Measurements from ENCODE around the gene RORC. TPM values are rescaled to one million over a fixed set of nuclear protein-coding genes. Genes with fewer than 3 reads are reported as not detected.
"Not testable (repeated sequence)": the region's sequence is repeated elsewhere in the genome, so short reads cannot be mapped to it uniquely, and the experiment has no call there.

The RORC gene
- total RNA-seq, 1 donor from 2014 or later = 0.94 TPM

DNA sequence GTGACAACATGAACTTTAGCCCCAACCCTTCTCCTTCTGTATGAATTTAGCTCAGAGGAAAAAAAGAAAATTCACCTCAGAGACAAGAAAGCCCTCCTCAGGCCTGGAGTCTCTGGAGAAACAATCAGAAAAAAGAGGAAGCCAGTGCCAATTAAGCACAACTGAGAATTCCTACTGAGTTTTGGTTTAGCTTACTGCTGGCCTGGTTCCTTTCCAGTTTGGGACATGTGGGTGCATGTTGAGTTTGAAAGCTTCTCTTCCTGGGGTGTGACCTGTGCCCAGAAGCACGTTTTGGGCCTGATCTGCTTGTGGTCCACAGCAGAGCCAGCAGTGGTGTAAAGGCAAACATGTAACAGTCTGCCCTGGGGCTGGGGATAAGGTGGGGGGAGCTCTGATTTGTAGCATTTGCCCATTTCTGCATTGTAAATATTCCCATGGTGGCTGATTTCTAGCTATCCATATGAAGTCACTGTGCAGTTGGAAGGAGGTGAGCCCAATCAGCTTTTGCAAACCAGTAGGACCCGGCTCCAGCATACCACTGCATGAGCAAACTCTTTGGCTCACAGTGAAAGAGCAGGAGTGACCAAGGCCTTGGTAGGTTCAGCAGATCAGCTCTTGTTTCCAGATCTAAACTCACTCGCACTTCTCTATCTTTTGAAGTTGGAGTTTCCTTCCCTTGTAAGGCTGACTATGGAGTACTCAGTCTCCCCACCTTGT is 26.6 kb upstream of the RORC start:
- peaks cover 1% of the 10 kb centered on the region for H3K4me1 Mint-ChIP-seq (ENCODE audit: low read depth)
- DNase-seq (ENCODE audit: low spot score) = no peak
- H3K27me3 Mint-ChIP-seq (ENCODE audit: low read depth) = no peaks in the 10 kb centered on the region
- H3K4me3 Mint-ChIP-seq (ENCODE audit: low read depth) = no peak overlapping the region
- no peaks in the 10 kb centered on the region for H3K36me3 Mint-ChIP-seq (ENCODE audit: low read depth)
- no peaks in the 10 kb centered on the region for H3K9me3 Mint-ChIP-seq
- intact Hi-C loops (cut with micrococcal nuclease) = no loop called here
- H3K27ac Mint-ChIP-seq = no peak overlapping the region

DNA sequence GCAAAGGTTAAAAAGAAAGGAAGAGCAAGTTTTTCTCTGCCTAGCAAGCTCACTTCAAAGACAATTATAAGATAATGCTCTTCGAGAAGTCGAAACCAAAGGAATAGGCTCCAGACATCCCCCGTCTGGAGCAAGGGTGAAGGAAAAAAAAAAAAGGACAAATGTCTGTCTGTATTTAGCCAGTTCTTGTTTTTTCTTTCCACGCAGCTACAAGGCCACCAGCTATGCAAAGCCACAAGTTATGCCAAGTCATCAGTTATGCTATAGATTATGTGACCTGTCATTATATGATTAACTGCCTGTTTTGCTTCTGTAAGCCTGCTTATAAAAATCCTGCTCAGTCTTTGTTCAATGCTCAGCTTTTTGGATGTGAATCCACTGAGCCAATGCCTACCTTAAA is 24.3 kb upstream of the RORC start:
- Mint-ChIP-seq H3K4me1 (ENCODE audit: low read depth) (peaks cover 1% of the 10 kb centered on the region), H3K4me3 (ENCODE audit: low read depth) (no peak overlapping the region), H3K27ac (no peak overlapping the region), H3K27me3 (ENCODE audit: low read depth) (no peaks in the 10 kb centered on the region), H3K36me3 (ENCODE audit: low read depth) (no peaks in the 10 kb centered on the region), H3K9me3 (no peaks in the 10 kb centered on the region)
- intact Hi-C loops (cut with micrococcal nuclease) = no loop called here
- DNase-seq (ENCODE audit: low spot score) = no peak

DNA sequence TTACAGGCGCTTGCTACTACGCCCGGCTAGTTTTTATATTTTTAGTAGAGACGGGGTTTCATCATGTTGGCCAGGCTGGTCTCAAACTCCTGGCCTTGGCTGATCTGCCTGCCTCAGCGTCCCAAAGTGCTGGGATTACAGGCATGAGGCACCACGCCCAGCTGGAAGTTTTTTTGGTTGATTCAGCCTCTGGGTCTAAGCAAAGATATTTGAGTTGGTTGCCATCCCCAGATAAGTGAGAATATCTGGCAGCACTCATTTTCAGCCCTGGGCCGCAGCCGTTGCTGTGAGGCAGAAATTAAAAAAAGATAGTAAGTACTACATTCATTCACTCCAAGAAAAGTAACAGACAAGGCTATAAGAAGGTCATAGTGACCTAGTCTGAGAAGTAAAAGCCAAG is 23.9 kb upstream of the RORC start:
- H3K9me3 Mint-ChIP-seq; intact Hi-C loops (cut with micrococcal nuclease): not testable (repeated sequence)

DNA sequence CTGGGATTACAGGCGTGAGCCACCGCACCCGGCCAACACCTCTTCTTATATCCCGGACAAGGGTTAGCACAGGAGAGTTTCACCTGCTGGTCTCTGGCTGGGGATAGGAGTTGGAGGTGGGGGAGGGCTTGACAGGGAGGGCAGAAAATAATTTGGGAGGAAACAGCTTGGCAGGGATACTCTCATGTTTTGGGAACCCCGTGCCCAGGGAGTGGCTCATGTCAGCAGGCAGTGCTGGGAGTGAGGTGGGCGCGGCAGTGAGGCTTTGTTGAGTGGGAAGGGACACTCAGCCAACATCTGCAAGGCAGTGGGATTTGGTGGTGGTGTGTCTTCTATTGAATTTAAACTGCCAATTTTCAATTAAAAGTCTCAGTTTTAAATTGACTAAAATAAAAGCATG is 23.1 kb upstream of the RORC start:
- no peaks in the 10 kb centered on the region for H3K36me3 Mint-ChIP-seq (ENCODE audit: low read depth)
- peaks cover 3% of the 10 kb centered on the region for H3K4me1 Mint-ChIP-seq (ENCODE audit: low read depth)
- intact Hi-C loops (cut with micrococcal nuclease) = no loop called here
- no peak for DNase-seq (ENCODE audit: low spot score)
- H3K9me3 Mint-ChIP-seq = no peaks in the 10 kb centered on the region
- no peaks in the 10 kb centered on the region for H3K27me3 Mint-ChIP-seq (ENCODE audit: low read depth)
- no peak overlapping the region for H3K4me3 Mint-ChIP-seq (ENCODE audit: low read depth)
- H3K27ac Mint-ChIP-seq = no peak overlapping the region

More for the DNA sequence above, 23.9 kb upstream of the RORC start:
- not testable (repeated sequence) for H3K27ac Mint-ChIP-seq; H3K4me1 Mint-ChIP-seq (ENCODE audit: low read depth); H3K27me3 Mint-ChIP-seq (ENCODE audit: low read depth); DNase-seq (ENCODE audit: low spot score); H3K36me3 Mint-ChIP-seq (ENCODE audit: low read depth); H3K4me3 Mint-ChIP-seq (ENCODE audit: low read depth)

DNA sequence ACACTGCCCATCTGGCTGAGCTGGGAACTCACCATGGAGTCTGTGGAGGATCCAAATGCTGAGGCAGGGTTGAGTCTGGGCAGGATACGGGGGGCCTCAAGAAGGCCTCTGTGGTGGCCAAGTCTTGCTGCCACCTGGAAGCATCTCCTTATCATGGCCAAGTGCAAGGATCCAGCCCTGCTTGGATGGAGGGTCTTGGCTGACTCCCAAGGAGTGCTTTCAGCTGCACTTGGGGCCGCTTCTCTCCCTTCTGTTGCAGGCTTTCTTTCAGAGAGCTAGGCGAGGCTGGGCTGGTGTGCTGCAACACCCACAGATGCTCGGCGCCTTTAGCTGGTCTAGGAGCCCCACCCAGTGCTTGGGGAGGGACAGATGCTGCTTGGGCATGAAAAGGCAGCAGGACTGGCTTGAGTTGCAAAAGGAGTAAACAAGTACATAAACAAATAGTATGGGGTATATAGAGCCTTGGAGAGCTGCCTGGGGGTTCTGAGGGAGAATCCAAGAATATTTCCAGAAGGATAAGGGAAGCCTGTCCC is 21.9 kb upstream of the RORC start, which contains the start of gene THEM5:
THEM5 (minus strand) TSS at position 302 of the 533 bp plus-strand sequence; CDS start at position 155, 147 bp downstream.
- Mint-ChIP-seq H3K27me3 (ENCODE audit: low read depth) (no peaks in the 10 kb centered on the region), H3K4me1 (ENCODE audit: low read depth) (peaks cover 8% of the 10 kb centered on the region), H3K4me3 (ENCODE audit: low read depth) (no peak within 1 kb of the TSS), H3K27ac (no peak within 1 kb of the TSS), H3K36me3 (ENCODE audit: low read depth) (peaks cover 8% of the 10 kb centered on the region), H3K9me3 (no peaks in the 10 kb centered on the region)
- no peak for DNase-seq (ENCODE audit: low spot score)
- intact Hi-C loops (cut with micrococcal nuclease) = no loop called here

DNA sequence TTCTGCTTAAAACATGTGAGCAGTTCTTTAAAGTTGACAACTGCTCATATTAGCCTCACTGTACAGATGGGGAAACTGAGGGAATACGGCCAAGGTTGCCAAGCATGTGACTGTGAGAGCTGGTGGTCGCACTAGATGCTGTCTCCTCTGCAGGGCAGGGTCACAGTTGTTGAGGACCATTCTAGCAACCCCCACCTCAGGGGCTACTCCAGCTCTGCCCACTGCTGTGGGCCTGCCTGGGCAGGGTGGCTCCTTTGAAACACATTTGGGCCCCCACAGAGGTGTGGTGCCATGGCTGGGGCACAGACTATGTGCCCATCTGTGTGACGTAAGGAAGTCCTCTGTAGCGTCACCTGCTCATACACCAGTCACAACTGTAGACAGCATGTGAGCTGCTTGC is 21.1 kb upstream of the RORC start:
- intact Hi-C loops (cut with micrococcal nuclease) = no loop called here
- Mint-ChIP-seq H3K4me1 (ENCODE audit: low read depth) (peaks cover 11% of the 10 kb centered on the region), H3K27me3 (ENCODE audit: low read depth) (no peaks in the 10 kb centered on the region), H3K36me3 (ENCODE audit: low read depth) (peaks cover 8% of the 10 kb centered on the region), H3K4me3 (ENCODE audit: low read depth) (no peak overlapping the region), H3K27ac (no peak overlapping the region), H3K9me3 (no peaks in the 10 kb centered on the region)
- no peak for DNase-seq (ENCODE audit: low spot score)

DNA sequence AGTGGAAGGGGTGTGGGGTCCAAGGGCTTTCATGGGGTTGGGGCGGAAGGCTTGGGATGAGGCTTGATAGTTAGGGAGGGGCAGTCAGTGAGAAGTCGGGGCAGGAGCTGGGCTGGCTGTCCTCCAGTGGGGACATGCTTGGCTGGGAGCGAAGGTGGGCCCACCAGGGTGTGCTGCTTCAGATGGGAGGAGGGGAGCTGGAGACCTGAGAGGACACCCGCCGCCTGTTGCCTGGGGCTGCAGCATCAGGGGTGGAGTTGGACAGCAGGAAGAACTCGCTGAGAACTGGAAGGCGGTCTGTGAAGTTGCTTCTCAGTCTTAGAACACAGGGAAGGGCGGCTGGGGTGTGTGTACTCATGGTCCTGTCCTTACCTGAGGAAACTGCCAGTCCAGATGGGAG is 20.3 kb upstream of the RORC start:
- DNase-seq (ENCODE audit: low spot score) = no peak
- H3K4me1 Mint-ChIP-seq (ENCODE audit: low read depth) = peaks cover 11% of the 10 kb centered on the region
- H3K36me3 Mint-ChIP-seq (ENCODE audit: low read depth) = peaks cover 8% of the 10 kb centered on the region
- intact Hi-C loops (cut with micrococcal nuclease) = no loop called here
- no peak overlapping the region for H3K27ac Mint-ChIP-seq
- H3K27me3 Mint-ChIP-seq (ENCODE audit: low read depth) = no peaks in the 10 kb centered on the region
- H3K9me3 Mint-ChIP-seq = no peaks in the 10 kb centered on the region
- H3K4me3 Mint-ChIP-seq (ENCODE audit: low read depth) = no peak overlapping the region

DNA sequence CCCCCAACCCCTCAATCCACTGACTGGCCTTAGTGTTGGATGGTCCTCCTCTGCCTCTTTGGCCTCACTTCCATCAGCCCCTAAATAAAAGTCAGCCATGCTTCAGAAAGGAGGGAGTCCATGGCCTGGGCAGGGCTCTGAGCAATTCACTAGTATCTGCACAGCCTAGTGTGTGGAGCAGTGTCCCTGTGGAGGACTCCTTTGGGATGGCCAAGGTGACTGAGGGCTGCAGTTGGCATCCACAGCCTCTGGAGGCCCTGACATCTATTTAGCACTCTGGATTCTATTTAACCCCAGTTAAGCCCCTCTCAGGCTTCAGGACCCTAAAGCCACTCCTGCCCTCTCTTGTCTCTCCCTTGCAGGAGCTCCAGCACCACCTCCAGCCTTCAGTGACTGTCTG is 18.3 kb upstream of the RORC start:
- Mint-ChIP-seq H3K36me3 (ENCODE audit: low read depth) (peaks cover 24% of the 10 kb centered on the region), H3K4me1 (ENCODE audit: low read depth) (peaks cover 21% of the 10 kb centered on the region), H3K9me3 (no peaks in the 10 kb centered on the region), H3K4me3 (ENCODE audit: low read depth) (no peak overlapping the region), H3K27ac (peak overlapping the region; percentile 82), H3K27me3 (ENCODE audit: low read depth) (no peaks in the 10 kb centered on the region)
- intact Hi-C loops (cut with micrococcal nuclease) = loop anchor here (10.0 kb wide), 1 partner anchor 55 kb away; the partner anchor contains the start of gene THEM4
- DNase-seq (ENCODE audit: low spot score) = no peak

DNA sequence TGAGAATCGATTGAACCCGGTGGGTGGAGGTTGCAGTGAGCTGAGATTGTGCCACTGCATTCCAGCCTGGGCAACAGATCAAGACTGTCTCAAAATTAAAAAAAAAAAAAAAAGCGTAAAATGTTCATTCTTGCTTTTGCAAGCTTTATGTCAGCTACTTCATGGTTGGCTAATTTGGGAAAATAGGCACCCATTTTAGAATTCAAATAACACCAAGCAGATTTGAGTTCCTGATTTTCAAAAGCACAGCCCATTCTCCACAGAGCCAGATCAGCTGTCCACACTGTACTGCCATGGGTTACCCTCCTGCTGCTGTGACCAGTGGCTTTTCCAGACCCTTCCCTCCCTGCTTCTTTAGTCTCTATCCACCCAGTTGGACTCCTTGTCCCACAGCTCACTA is 17.5 kb upstream of the RORC start:
- Mint-ChIP-seq H3K27me3 (ENCODE audit: low read depth) (no peaks in the 10 kb centered on the region), H3K4me1 (ENCODE audit: low read depth) (peaks cover 21% of the 10 kb centered on the region), H3K4me3 (ENCODE audit: low read depth) (no peak overlapping the region), H3K9me3 (no peaks in the 10 kb centered on the region), H3K27ac (peak overlapping the region; percentile 82), H3K36me3 (ENCODE audit: low read depth) (peaks cover 31% of the 10 kb centered on the region)
- DNase-seq (ENCODE audit: low spot score) = no peak
- intact Hi-C loops (cut with micrococcal nuclease) = loop anchor here (10.0 kb wide), 1 partner anchor 56 kb away; the partner anchor contains the start of gene THEM4

DNA sequence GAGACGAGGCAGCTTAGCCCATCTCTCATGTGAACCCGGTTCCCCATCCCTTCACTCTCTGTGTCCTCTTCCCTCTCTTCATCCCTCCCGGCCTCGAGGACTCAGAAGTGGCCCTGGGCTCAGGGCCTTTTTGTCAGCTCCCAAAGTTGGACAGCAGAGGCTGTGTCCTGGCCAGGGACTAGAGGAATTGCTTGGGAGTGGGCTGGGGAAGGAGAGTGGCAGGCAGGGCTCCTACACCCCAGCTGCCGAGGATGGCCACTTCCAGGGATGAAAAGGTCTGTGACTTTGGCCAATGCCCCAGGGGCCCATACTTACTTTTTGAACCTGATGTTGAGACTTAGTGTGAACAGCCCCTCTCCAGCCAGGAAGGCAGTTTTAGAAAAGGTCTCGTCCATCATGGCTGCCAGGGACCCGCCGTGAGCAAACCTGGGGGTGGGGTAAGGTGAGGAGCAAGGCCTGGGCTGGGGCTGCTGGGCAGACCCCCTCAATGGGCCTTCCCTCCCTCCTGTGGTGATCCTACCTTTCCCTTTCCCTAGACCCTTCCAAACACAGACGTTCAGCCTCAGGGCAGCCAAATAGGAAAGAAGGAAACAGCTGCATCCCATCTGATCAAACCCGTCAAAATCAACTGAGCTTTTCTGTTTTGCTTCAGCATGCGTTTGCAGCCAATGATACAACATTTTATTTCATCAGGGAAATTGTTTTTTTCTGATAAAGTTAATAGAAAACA is 16.4 kb upstream of the RORC start:
- H3K36me3 Mint-ChIP-seq (ENCODE audit: low read depth) = peaks cover 31% of the 10 kb centered on the region
- peak overlapping the region; percentile 63 for H3K27ac Mint-ChIP-seq
- H3K27me3 Mint-ChIP-seq (ENCODE audit: low read depth) = no peaks in the 10 kb centered on the region
- intact Hi-C loops (cut with micrococcal nuclease) = loop anchor here (10.0 kb wide), 1 partner anchor 57 kb away; the partner anchor contains the start of gene THEM4
- H3K4me3 Mint-ChIP-seq (ENCODE audit: low read depth) = no peak overlapping the region
- no peaks in the 10 kb centered on the region for H3K9me3 Mint-ChIP-seq
- peaks cover 21% of the 10 kb centered on the region for H3K4me1 Mint-ChIP-seq (ENCODE audit: low read depth)
- DNase-seq (ENCODE audit: low spot score) = no peak

DNA sequence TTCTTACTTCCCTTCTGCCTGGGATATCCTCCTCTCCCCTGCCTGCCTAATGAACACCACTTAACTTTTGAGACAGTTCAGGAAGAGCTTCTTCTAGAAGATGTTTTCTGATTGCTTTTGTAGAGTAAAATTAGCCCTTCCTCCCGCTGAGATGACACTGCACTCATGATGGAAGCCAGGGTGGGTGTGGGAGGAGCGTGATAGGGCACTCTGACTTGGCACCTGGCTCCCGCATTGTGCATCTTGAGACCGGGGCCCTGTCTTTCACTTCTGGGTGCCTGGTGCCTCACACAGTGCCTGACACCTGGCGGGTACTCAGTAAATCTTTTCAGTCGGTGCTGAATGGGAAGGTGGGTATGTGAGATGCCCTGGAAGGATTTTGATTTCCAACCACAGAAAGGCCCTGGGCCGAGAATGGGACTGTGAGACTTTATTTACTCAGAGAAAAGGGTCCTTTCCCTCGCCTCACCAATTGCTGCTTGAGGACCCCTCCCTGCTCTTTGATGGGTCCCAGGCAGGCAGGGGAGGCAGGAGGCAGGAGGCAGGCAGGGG is 15.2 kb upstream of the RORC start:
- intact Hi-C loops (cut with micrococcal nuclease) = loop anchor here (10.0 kb wide), 1 partner anchor 58 kb away; the partner anchor contains the start of gene THEM4

DNA sequence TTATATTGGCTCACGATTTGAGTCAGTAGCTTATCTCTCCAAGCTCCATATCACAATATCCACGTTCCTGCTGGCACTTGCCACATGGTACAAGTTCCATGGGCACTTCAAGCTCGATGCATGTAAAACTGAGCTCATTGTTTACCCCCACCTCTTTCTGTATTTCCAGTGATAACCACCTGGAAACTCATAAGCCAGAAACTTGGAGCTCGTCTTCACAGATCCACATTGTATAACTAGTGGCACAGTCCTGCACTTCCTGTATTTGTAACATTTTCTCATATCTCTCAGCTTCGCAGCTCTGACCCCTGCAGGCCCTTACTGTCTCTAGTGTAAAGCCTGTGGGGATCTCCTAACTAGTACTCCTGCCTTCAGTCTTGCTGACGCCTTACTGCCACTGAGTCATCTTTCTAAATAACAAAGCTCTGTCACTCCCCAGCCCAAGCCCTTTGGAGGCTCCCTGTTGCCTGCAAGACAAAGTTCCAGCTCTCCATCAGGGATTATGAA is 14.5 kb upstream of the RORC start:
- Mint-ChIP-seq H3K27ac (peak overlapping the region; percentile 56), H3K4me1 (ENCODE audit: low read depth) (peaks cover 28% of the 10 kb centered on the region), H3K9me3 (no peaks in the 10 kb centered on the region), H3K4me3 (ENCODE audit: low read depth) (no peak overlapping the region), H3K27me3 (ENCODE audit: low read depth) (no peaks in the 10 kb centered on the region), H3K36me3 (ENCODE audit: low read depth) (peaks cover 39% of the 10 kb centered on the region)
- intact Hi-C loops (cut with micrococcal nuclease) = loop anchor here (10.0 kb wide), 1 partner anchor 59 kb away; the partner anchor contains the start of gene THEM4
- no peak for DNase-seq (ENCODE audit: low spot score)

More for the DNA sequence above, 15.2 kb upstream of the RORC start:
- H3K4me1 Mint-ChIP-seq (ENCODE audit: low read depth) = peaks cover 21% of the 10 kb centered on the region
- no peaks in the 10 kb centered on the region for H3K9me3 Mint-ChIP-seq
- H3K27me3 Mint-ChIP-seq (ENCODE audit: low read depth) = no peaks in the 10 kb centered on the region
- DNase-seq (ENCODE audit: low spot score) = no peak
- no peak overlapping the region for H3K4me3 Mint-ChIP-seq (ENCODE audit: low read depth)
- H3K36me3 Mint-ChIP-seq (ENCODE audit: low read depth) = peaks cover 34% of the 10 kb centered on the region
- H3K27ac Mint-ChIP-seq = peak overlapping the region; percentile 56
